ENCODE results near the gene ETV1.

- TF ChIP-seq POLR2AphosphoS5 (IDR thresholded peaks at IDR 0.05; ENCODE audit: insufficient read depth in 1 of 2, low read depth in 1 of 2) (no peak), CTCF (IDR thresholded peaks at IDR 0.05) (no peak)
These were observed 31.6 kb upstream of the ETV1 start for GRCh38 chr7:14021069-14021468.
